OCI-LY1 (cell line): ENCODE data around the gene DMD.

Source experiments
- H2AFZ ChIP-seq: fragments of 200-600 bp; sonication (generic), shearing (Covaris generic); 2 replicates; pipeline ENCODE4 v1.6.0; 2014; ENCODE audit warnings: antibody characterized with exemption, mild to moderate bottlenecking, low read length
- H3F3A ChIP-seq: fragments of 200-600 bp; sonication (generic), shearing (Covaris generic); 2 replicates; pipeline ENCODE4 v1.6.0; 2014; ENCODE audit warnings: mild to moderate bottlenecking, antibody characterized with exemption, low read length, moderate library complexity; ENCODE audit not compliant: insufficient read depth
- H3K27ac ChIP-seq: fragments of 200-600 bp; sonication (generic); 2 replicates; pipeline ENCODE4 v1.5.1; 2014; ENCODE audit warnings: low read length, mixed run types, mild to moderate bottlenecking, low read depth; ENCODE audit not compliant: poor library complexity, severe bottlenecking
- H3K27me3 ChIP-seq: fragments of 200-600 bp; sonication (generic); 2 replicates; pipeline ENCODE4 v1.6.0; 2014; ENCODE audit warnings: antibody characterized with exemption, mild to moderate bottlenecking, low read length, moderate library complexity; ENCODE audit not compliant: insufficient read depth
- H3K36me3 ChIP-seq: fragments of 200-600 bp; sonication (generic); 2 replicates; pipeline ENCODE4 v1.6.1; 2014; ENCODE audit warnings: mild to moderate bottlenecking, antibody characterized with exemption, low read length, moderate library complexity, mixed read lengths; ENCODE audit not compliant: insufficient read depth
- H3K4me1 ChIP-seq: fragments of 200-600 bp; sonication (generic); 2 replicates; pipeline ENCODE4 v1.5.1; 2014; ENCODE audit warnings: mild to moderate bottlenecking, low read length, moderate library complexity; ENCODE audit not compliant: insufficient read depth, severe bottlenecking
- H3K4me2 ChIP-seq: fragments of 200-600 bp; sonication (generic), shearing (Covaris generic); 2 replicates; pipeline ENCODE4 v1.6.1; 2014; ENCODE audit warnings: low read length
- H3K4me3 ChIP-seq: fragments of 200-600 bp; sonication (generic); 2 replicates; pipeline ENCODE4 v1.5.1; 2014; ENCODE audit warnings: low read length, low read depth, mild to moderate bottlenecking, mixed read lengths; ENCODE audit not compliant: poor library complexity, severe bottlenecking
- H3K79me2 ChIP-seq: fragments of 200-600 bp; shearing (Covaris generic); 2 replicates; pipeline ENCODE4 v1.6.1; 2016; ENCODE audit warnings: mixed run types, low read length, mixed read lengths; ENCODE audit not compliant: insufficient read depth
- H3K9ac ChIP-seq: fragments of 200-600 bp; sonication (generic), shearing (Covaris generic); 2 replicates; pipeline ENCODE4 v1.6.1; 2014; ENCODE audit warnings: mild to moderate bottlenecking, low read length, mixed read lengths
- H3K9me2 ChIP-seq: fragments of 200-600 bp; sonication (generic), shearing (Covaris generic); 2 replicates; pipeline ENCODE4 v1.6.1; 2014; ENCODE audit warnings: low read depth, mild to moderate bottlenecking, low read length, mixed read lengths
- H3K9me3 ChIP-seq: fragments of 200-600 bp; shearing (Covaris generic); 2 replicates; pipeline ENCODE4 v1.6.1; 2014; ENCODE audit warnings: low read length, mixed read lengths
- H4K20me1 ChIP-seq: fragments of 200-600 bp; sonication (generic), shearing (Covaris generic); 2 replicates; pipeline ENCODE4 v1.6.0; 2016; ENCODE audit warnings: mild to moderate bottlenecking, low read length; ENCODE audit not compliant: insufficient read depth
- CTCF ChIP-seq: fragments of 200-600 bp; sonication (generic), shearing (Covaris generic); IDR thresholded peaks from 2 replicates; pipeline ENCODE4 v1.5.1; 2017; ENCODE audit warnings: mild to moderate bottlenecking, antibody characterized with exemption, low read length, moderate library complexity, mixed read lengths
- EZH2 ChIP-seq: fragments of 200-600 bp; sonication (generic), shearing (Covaris generic); IDR thresholded peaks from 2 replicates; pipeline ENCODE4 v1.8.0; 2017; ENCODE audit warnings: borderline replicate concordance, mixed run types, mild to moderate bottlenecking, antibody characterized with exemption, low read length, moderate library complexity, mixed read lengths

The DMD gene

DNA sequence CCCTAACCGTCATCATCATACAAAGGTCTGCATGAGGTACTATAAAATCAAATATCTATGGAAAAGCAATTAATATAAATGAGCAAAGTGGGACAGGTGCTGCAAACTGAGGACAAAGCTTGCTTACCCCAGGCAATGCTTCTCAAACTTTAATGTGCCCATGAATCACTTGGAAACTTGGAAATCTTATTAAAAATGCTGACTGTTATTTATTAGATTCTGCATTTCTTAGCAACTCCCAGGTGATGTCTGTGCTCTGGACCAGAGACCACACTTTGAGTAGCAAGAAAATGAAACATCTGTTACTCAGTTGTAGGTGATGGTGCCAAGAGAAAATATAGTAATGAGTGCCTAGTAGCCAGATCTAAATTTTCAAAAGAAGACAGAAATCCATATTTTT lies 1249.1 kb downstream of the DMD start:
- no peaks in the 10 kb centered on the region for H3K27me3 ChIP-seq
- H2AFZ ChIP-seq: no peak overlapping the region
- no peaks in the 10 kb centered on the region for H3K9me3 ChIP-seq
- H3K27ac ChIP-seq: no peak overlapping the region
- no peak overlapping the region for H3K4me2 ChIP-seq
- TF ChIP-seq EZH2 (no peak), CTCF (no peak)
- no peak overlapping the region for H3K4me3 ChIP-seq
- H3F3A ChIP-seq: no peaks in the 10 kb centered on the region
- H3K4me1 ChIP-seq: no peaks in the 10 kb centered on the region
- no peaks in the 10 kb centered on the region for H3K36me3 ChIP-seq
- H3K9me2 ChIP-seq: no peaks in the 10 kb centered on the region
- H3K9ac ChIP-seq: no peak overlapping the region
- H4K20me1 ChIP-seq: no peaks in the 10 kb centered on the region
- no peaks in the 10 kb centered on the region for H3K79me2 ChIP-seq

DNA sequence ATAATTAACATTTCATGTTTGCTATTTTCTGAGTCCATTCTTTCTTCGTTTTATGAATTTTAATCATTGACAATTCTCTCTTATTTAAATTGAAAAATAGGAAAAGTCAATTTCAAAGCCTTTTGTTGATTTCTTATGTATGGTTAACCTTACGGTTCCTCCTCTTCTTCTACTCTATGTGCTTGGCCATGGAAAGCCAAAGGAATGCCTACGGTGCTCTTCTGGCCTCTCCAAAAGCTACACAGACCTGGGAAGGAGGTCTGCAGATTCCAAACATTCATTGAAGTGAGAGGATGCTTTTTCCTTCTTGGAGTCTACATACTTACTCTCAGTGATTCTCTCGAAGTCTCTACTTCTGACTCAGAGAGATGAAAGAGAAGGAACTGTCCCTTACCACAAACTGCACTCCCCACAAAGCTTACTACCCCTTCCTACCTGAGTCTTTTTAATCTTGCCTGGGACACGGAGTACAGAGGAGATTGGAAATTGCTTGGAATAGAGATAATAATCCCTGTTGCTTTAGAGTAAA lies 1276.4 kb downstream of the DMD start:
- Histone ChIP-seq H2AFZ (no peak overlapping the region), H3K4me3 (no peak overlapping the region), H3K9me3 (no peaks in the 10 kb centered on the region), H3K9ac (no peak overlapping the region), H3K27me3 (no peaks in the 10 kb centered on the region), H3K9me2 (no peaks in the 10 kb centered on the region), H3K4me2 (no peak overlapping the region), H3K27ac (no peak overlapping the region), H3K79me2 (no peaks in the 10 kb centered on the region), H4K20me1 (no peaks in the 10 kb centered on the region), H3F3A (no peaks in the 10 kb centered on the region), H3K4me1 (no peaks in the 10 kb centered on the region), H3K36me3 (no peaks in the 10 kb centered on the region)
- no peak for TF ChIP-seq CTCF
- TF ChIP-seq EZH2: no peak

DNA sequence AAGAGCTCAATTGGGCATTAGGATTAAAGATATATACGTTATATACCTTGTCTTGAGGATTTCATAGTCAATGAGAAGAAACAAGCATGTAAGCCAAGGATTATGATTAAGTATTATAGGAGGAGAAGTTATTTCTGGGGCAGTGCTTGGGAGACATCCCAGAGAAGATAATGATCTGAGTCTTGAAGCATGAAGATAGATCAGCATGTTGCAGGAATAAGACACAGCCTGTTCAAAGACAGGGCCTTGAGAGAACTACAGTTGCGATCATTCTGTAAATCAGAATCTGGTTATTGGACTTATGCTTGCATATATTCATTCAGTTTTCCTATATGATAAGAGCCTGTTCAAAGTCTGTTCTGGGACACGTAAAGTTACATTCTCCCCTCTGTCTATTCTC lies 1277.3 kb downstream of the DMD start:
- Histone ChIP-seq H3K4me2 (no peak overlapping the region), H4K20me1 (no peaks in the 10 kb centered on the region), H2AFZ (no peak overlapping the region), H3F3A (no peaks in the 10 kb centered on the region), H3K9me2 (no peaks in the 10 kb centered on the region), H3K4me1 (no peaks in the 10 kb centered on the region), H3K9ac (no peak overlapping the region), H3K27me3 (no peaks in the 10 kb centered on the region), H3K27ac (no peak overlapping the region), H3K9me3 (no peaks in the 10 kb centered on the region), H3K4me3 (no peak overlapping the region), H3K79me2 (no peaks in the 10 kb centered on the region), H3K36me3 (no peaks in the 10 kb centered on the region)
- TF ChIP-seq EZH2: no peak
- TF ChIP-seq CTCF: no peak
